Measurements from ENCODE around the gene FAM107B. TPM values are rescaled to one million over a fixed set of nuclear protein-coding genes. Genes with fewer than 3 reads are reported as not detected.

The FAM107B gene
- total and polyA plus RNA-seq, 2 of the 13 experiments (the other 11 are each of a cell fraction or from before 2014, with no cell fraction given): 15.7 to 24.8 TPM

- TF ChIP-seq ZNF18 (CRISPR knock-in tag; IDR thresholded peaks at IDR 0.05; ENCODE audit: insufficient replicate concordance) (no peak), CHD4 (IDR thresholded peaks at IDR 0.05; ENCODE audit: borderline replicate concordance, low read length) (no peak), DZIP1 (CRISPR knock-in tag; IDR thresholded peaks at IDR 0.05) (no peak)
- TF ChIP-seq, protein P1, sequence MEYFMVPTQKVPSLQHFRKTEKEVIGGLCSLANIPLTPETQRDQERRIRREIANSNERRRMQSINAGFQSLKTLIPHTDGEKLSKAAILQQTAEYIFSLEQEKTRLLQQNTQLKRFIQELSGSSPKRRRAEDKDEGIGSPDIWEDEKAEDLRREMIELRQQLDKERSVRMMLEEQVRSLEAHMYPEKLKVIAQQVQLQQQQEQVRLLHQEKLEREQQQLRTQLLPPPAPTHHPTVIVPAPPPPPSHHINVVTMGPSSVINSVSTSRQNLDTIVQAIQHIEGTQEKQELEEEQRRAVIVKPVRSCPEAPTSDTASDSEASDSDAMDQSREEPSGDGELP (IDR thresholded peaks at IDR 0.05; ENCODE audit: borderline replicate concordance, low read depth): no peak
Measured at GRCh38 chr10:14758994-14759664, 15.6 kb downstream of the FAM107B start (continued).

- 86% methylated on average over 9 of the region's 9 CpGs for WGBS (ENCODE audit: low lambda C conversion rate)
- DNase-seq (ENCODE audit: low spot score) (no peak), ATAC-seq (no peak), FAIRE-seq (no peak)
- no peaks in the 10 kb centered on the region for H3K9me3 ChIP-seq (ENCODE audit: low read length)
- no peak overlapping the region for H3K4me3 ChIP-seq (replicated peaks in 1 of 3; ENCODE audit: insufficient read depth in 1 of 3, low read depth in 2 of 3, low read length in 3 of 3)
- H3K27ac ChIP-seq (ENCODE audit: extremely low read length, insufficient read depth, low read length): no peak overlapping the region
- no TSS peak for BruUV-seq (replicated peaks)
- no peaks in the 10 kb centered on the region for H4K20me1 ChIP-seq (ENCODE audit: insufficient read depth, low read length)
- peaks cover 0 to 7% of the 10 kb centered on the region in 2 experiments; a peak in 1 of 5 replicates for H3K27me3 ChIP-seq (ENCODE audit: control insufficient read depth in 1 of 2, insufficient read depth in 2 of 2, low read length in 2 of 2)
- in situ Hi-C loops (cut with HindIII; ENCODE audit: extremely low pct_ligation_motif_present, low pct_unique_long_range_greater_than_20kb): no loop called here
- no peak overlapping the region for H2AFZ ChIP-seq (ENCODE audit: low read length)
- H3K36me3 ChIP-seq (replicated peaks in 1 of 2; ENCODE audit: control insufficient read depth in 1 of 2, insufficient read depth in 2 of 2, low read length in 2 of 2): no peaks in the 10 kb centered on the region
- no peak overlapping the region for H3K4me2 ChIP-seq (ENCODE audit: low read depth, low read length)
- no peaks in the 10 kb centered on the region for H3K79me2 ChIP-seq (ENCODE audit: insufficient read depth, low read length)
- ChIA-PET CTCF (ENCODE audit: low intra/inter-chr PET ratio, low total read pairs) (no interaction called here), POLR2A (no interaction called here)
- H3K9ac ChIP-seq (ENCODE audit: insufficient read depth, low read depth, low read length): no peak overlapping the region
- H3K4me1 ChIP-seq (ENCODE audit: insufficient read depth, low read length): no peaks in the 10 kb centered on the region
- intact Hi-C loops (cut with micrococcal nuclease; ENCODE audit: unreplicated experiment): no loop called here
- TF ChIP-seq CENPX (CRISPR knock-in tag; IDR thresholded peaks at IDR 0.05) (no peak), ZNF746 (CRISPR knock-in tag; IDR thresholded peaks at IDR 0.05) (no peak), ZFYVE20 (CRISPR knock-in tag; IDR thresholded peaks at IDR 0.05; ENCODE audit: borderline replicate concordance, low read depth) (no peak), ZNF24 (IDR thresholded peaks at IDR 0.05) (no peak), ETV6 (CRISPR knock-in tag; conservative IDR thresholded peaks at IDR 0.05) (no peak), USF2 (IDR thresholded peaks at IDR 0.05; ENCODE audit: low read depth, low read length) (no peak), USF2 (CRISPR knock-in tag; IDR thresholded peaks at IDR 0.05; ENCODE audit: borderline replicate concordance) (no peak), NRL (CRISPR knock-in tag; IDR thresholded peaks at IDR 0.05; ENCODE audit: borderline replicate concordance) (no peak)
- TF ChIP-seq, protein P2, sequence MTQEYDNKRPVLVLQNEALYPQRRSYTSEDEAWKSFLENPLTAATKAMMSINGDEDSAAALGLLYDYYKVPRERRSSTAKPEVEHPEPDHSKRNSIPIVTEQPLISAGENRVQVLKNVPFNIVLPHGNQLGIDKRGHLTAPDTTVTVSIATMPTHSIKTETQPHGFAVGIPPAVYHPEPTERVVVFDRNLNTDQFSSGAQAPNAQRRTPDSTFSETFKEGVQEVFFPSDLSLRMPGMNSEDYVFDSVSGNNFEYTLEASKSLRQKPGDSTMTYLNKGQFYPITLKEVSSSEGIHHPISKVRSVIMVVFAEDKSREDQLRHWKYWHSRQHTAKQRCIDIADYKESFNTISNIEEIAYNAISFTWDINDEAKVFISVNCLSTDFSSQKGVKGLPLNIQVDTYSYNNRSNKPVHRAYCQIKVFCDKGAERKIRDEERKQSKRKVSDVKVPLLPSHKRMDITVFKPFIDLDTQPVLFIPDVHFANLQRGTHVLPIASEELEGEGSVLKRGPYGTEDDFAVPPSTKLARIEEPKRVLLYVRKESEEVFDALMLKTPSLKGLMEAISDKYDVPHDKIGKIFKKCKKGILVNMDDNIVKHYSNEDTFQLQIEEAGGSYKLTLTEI (CRISPR knock-in tag; conservative IDR thresholded peaks at IDR 0.05): no peak
Measured at GRCh38 chr10:14758451-14758850, 16.2 kb downstream of the FAM107B start.
